D721Med (cell line): Measurements from ENCODE around the gene CHEK2.

Experiments used
- DNase-seq: peaks from one replicate; pipeline ENCODE4 v3.0.0; 2011; ENCODE audit warnings: low spot score; ENCODE audit not compliant: insufficient read length
- FAIRE-seq: peaks from 2 replicates; lab custom pipeline; 2011; peaks lifted over from hg19 to GRCh38; lab: Jason Lieb, UNC
- TF ChIP-seq, protein P1 (sequence below): IDR thresholded peaks from 2 replicates; pipeline ENCODE4 v1.5.1; 2012; ENCODE audit warnings: mild to moderate bottlenecking, control low read depth; ENCODE audit not compliant: insufficient read depth; ENCODE audit errors: missing control alignments

The CHEK2 gene

GRCh38 chr22:28728002-28728401 lies 13.6 kb downstream of the CHEK2 start:
- TF ChIP-seq, protein P1, sequence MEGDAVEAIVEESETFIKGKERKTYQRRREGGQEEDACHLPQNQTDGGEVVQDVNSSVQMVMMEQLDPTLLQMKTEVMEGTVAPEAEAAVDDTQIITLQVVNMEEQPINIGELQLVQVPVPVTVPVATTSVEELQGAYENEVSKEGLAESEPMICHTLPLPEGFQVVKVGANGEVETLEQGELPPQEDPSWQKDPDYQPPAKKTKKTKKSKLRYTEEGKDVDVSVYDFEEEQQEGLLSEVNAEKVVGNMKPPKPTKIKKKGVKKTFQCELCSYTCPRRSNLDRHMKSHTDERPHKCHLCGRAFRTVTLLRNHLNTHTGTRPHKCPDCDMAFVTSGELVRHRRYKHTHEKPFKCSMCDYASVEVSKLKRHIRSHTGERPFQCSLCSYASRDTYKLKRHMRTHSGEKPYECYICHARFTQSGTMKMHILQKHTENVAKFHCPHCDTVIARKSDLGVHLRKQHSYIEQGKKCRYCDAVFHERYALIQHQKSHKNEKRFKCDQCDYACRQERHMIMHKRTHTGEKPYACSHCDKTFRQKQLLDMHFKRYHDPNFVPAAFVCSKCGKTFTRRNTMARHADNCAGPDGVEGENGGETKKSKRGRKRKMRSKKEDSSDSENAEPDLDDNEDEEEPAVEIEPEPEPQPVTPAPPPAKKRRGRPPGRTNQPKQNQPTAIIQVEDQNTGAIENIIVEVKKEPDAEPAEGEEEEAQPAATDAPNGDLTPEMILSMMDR = no peak
- FAIRE-seq (no peak), DNase-seq (no peak)

DNA sequence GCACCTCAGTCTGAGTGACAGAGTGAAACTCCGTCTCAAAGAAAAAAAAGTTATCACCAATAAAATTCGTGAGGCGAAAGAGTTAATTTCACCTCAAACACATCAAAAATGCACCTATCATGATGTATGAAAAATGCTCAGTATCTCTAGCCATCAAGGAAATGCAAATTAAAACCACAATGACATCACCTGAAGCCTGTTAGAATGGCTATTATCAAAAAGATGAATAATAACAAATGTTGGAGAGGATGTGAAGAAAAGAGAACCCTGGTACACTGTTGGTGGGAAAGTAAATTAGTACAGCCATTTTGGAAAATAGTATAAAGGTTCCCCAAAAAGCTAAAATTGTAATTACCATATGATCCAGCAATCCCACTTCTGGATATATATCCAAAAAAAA lies 23.6 kb downstream of the CHEK2 start:
- no peak for DNase-seq
- TF ChIP-seq, protein P1 = no peak
- no peak for FAIRE-seq

- no peak for DNase-seq
- TF ChIP-seq, protein P1 = no peak
- no peak for FAIRE-seq
Observed at GRCh38 chr22:28716686-28717085, 24.9 kb downstream of the CHEK2 start.

- TF ChIP-seq, protein P1 = no peak
- FAIRE-seq = no peak
- DNase-seq = no peak
Observed at GRCh38 chr22:28715611-28716010, 26.0 kb downstream of the CHEK2 start.

- DNase-seq (no peak), FAIRE-seq (no peak)
- TF ChIP-seq, protein P1 = no peak
Observed at GRCh38 chr22:28714043-28714628, 27.5 kb downstream of the CHEK2 start.

DNA sequence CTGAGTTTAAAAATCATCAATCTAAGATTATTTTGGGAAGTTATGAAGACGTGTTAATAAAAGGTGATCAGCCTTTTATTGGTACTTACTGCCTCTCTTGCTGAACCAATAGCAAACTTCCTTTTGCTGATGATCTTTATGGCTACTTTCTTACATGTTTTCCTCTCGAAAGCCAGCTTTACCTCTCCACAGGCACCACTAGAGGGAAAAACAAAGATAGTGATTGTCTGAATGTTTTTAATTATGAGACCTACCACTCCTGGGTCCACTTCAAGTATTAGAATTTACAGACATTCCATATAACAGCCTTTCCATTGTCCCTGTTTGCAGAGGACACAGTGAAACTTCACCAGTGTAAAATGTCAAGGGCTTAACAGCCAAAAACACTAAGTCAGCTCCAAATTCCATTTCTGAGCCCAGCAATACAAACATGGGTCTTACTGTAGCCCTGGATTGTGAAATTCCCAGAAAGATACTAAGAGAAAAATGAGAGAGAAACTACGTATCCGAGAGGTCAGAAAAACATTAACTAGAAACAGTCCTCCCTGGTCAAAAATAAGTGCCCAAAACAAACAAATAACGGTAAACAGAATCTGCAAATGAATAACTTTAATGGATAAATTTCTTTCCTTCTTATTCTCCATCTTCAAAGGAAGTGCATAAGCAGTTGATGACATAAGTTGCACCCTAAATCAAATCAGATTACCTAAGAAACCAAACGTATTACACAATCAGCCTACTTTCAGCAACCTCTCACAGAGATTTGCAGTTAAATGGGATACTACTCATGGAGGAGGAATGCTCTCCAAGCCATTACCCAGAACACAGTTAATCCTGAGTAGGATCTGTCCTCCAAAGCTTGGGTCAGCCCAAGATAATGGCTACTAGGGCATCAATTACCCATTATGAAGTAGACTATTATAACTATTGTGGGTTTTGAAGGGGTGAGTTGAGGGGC lies 29.5 kb downstream of the CHEK2 start:
- FAIRE-seq = no peak
- DNase-seq = no peak
- TF ChIP-seq, protein P1 = no peak
